Islet precursor cell (in vitro differentiated cells): Measurements from ENCODE around the gene CDR2.
"Not testable (repeated sequence)": the region's sequence is repeated elsewhere in the genome, so short reads cannot be mapped to it uniquely, and the experiment has no call there.

Source experiments
- DNase-seq: peaks from one replicate; pipeline ENCODE4 v3.0.0-alpha.2; 2018

Gene CDR2

GRCh38 chr16:22351017-22351416, 23.4 kb downstream of the CDR2 start:
- DNase-seq = not testable (repeated sequence)

- no peak for DNase-seq
Measured at GRCh38 chr16:22348291-22348690, 26.1 kb downstream of the CDR2 start.

- DNase-seq = no peak
Measured at GRCh38 chr16:22347100-22347820, 27.2 kb downstream of the CDR2 start.

DNA sequence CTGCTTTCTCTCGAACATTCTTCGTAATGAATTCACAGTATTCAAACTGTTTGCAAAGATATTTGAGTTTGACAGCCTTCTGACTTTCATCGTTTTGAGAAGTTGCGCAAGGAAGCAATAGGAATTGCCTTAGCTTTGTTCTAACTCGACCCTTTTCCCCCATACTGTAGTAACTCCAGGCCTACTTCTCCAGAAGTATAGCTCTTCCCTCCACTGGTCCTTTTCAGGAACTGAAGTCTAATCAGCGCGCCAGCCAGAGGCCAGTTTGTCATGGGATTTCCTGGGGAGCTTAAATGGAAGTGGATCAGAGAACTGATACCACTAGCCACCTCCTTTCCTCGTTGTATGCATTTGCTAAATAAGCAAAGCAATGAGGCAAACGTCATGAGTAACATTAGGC, 27.9 kb downstream of the CDR2 start:
- DNase-seq = no peak

GRCh38 chr16:22342082-22342481, 32.3 kb downstream of the CDR2 start:
- no peak for DNase-seq

- DNase-seq = no peak
Measured at GRCh38 chr16:22340945-22341344, 33.5 kb downstream of the CDR2 start.

DNA sequence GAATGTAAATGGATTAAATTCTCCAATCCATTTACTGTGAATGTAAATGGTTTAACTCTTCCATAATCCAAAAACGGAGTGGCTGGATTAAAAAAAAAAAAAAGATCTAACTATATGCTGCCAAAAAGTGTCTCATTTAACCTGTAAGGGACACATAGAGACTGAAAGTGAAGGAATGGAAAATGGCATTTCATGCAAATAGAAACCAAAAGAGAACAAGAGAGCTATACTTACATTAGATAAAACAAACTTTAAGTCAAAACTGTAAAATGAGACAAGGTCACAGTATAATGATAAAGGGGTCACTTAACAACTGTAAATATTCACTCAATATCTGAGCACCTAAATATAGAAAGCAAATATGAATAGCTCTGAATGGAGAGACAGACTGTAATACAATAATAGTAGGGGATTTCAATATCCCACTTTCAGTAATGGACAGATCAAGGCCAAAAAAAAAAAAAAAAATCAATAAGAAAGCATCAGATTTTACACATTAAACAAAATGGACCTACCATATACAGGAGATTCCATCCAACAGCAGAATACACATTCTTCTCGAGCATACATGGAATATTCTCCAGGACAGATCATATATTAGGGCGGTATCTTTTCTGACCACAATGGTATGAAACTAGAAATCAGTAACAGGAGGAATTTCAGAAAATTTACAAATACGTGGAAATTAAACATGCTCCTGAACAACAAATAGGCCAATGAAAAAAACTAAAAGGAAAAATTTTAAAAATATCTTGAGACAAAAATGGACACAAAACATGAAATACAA, 36.4 kb downstream of the CDR2 start:
- no peak for DNase-seq

GRCh38 chr16:22337045-22337444, 37.4 kb downstream of the CDR2 start:
- DNase-seq = no peak

- no peak for DNase-seq
Measured at GRCh38 chr16:22336581-22336980, 37.8 kb downstream of the CDR2 start.

GRCh38 chr16:22335668-22336246, 38.7 kb downstream of the CDR2 start:
- no peak for DNase-seq

DNA sequence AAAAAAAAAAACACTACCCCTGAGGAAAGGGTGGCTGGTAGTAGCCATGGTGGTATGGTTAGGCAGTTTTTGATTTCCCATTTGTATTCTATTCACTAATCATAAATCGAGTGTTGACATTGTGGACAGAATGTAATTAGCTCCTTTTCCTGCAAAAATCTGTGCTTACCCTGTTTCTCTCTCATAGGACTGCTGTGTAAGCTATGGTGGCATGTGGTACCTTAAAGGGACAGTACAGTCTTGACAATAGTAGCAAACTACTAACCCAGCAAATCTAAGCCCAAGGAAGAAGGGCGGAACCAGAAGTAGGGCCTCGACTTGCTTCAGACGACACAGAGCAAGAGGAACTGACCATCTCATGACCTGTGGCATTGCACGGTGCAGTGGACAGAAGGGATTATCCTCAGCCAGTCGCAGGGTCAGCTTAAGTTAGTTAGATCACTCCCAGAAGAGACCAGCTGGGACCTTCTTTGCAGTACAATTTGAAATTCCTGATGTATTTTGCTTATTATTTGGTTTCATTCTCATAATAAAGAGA, 40.9 kb downstream of the CDR2 start:
- no peak for DNase-seq

- no peak for DNase-seq
Measured at GRCh38 chr16:22330326-22330725, 44.1 kb downstream of the CDR2 start.

- DNase-seq = no peak
Measured at GRCh38 chr16:22329199-22329695, 45.2 kb downstream of the CDR2 start.

GRCh38 chr16:22328081-22328725, 46.2 kb downstream of the CDR2 start:
- DNase-seq = no peak

- no peak for DNase-seq
Measured at GRCh38 chr16:22327446-22327775, 47.0 kb downstream of the CDR2 start.

DNA sequence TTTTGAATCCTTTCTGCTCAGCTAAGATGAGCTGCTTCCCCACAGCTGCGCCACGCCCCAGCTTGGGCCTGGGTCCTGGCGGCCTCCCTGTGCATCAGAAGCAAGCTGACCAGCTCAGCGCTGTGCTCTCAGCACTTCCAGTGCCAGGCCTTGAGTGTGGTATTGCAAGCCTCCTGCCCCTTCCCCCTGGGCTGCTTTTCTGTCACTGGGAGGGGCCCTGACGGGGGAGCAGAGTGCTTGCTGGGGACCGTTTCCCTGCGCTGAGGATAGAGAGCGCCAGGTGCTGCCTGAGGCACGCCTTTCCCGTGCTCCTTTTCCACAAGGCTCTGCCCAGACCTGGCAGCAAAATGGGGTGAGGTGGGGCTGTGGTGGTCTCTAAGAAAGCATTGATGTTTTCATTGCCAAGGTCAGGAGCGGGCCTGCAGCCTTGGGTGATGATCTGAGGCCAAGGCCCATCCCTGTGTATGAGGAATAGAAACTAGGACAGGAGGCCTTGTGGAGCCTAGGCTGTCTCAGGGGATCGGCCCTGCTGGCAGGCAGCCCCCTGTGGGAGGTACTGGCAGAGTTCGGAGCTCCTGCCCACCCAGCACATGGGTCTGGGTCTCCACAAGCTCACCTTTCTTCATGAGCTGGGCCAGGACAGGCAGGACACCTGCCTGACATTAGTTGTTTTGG, 47.5 kb downstream of the CDR2 start:
- DNase-seq = no peak

DNA sequence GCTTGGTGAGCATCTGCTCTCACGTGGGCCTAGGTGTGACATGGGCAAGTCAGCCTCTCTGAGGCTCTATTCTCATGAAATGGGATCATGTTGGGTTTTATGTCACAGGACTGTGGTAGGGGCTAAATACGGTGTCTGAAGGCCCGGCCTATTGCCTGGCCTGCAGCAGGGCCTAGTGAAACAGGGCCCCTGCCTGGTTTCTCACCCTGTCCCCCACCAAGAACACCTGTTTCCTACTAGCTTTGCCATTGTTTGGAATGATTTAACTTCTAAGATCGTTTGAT, 48.1 kb downstream of the CDR2 start:
- no peak for DNase-seq

DNA sequence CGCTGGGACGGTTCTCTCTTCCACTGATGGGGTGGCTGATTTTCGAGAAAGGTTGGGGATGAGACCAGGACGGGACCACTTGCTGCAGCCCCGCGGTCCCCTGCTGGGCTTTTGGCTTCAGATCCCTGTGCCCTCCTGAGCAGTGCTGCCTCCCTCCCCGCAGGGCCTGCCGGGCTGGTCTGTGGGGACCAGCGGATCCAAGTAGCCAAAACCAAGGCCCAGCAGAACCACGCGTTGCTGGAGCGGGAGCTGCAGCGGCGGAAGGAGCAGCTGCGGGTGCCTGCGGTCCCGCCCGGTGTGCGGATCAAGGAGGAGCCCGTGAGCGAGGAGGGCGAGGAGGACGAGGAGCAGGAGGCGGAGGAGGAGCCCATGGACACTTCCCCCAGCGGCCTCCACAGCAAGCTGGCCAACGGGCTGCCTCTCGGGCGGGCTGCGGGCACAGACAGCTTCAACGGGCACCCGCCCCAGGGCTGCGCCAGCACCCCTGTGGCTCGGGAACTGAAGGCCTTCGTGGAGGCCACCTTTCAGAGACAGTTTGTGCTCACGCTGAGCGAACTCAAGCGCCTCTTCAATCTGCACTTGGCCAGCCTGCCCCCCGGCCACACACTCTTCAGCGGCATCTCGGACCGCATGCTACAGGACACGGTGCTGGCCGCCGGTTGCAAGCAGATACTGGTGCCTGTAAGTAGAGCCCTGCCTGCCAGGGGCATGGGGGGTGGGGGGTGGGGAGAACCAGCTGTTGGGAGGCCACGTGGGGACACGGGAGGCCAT, 48.6 kb downstream of the CDR2 start:
- DNase-seq = peak; percentile 43

DNA sequence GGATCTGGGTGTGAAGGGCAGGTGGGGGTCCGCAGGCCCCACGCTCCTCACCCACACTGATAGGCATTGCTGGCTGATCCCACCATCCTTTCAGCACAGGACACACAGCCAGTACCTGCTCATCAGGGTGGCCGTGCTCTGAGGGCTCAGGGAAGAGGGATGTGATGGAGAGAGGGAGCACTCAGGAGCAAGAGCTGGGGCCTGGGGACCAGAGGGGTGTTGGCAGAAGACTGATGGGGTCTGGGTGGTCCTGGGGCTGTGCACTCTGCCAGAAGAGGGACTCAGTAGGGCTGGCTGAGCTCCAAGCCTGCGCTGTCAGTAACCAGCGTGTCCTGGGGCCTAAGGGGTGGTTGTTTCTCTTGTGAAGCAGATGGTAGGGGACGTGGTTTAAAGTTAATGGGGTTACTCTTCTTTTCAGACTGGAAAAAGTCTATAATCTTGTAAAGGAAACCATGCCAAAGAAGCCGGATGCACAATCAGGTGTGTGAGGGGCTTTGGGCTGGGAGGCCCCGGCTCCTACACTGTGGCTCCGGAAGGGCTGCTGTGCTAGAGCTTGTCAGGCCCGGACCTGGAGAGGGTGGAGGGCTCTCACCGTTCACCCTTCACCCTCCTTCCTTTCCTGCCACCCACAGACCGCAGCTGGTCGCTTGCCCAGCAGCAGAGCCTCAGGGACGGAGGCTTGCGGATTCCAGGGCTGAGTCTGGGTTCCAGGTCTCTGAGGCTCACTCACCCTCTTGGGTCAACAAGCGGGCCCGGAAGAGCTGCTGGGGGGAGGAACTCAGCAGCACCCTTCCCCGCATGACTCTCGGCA, 49.4 kb downstream of the CDR2 start:
- peak; percentile 48 for DNase-seq

DNA sequence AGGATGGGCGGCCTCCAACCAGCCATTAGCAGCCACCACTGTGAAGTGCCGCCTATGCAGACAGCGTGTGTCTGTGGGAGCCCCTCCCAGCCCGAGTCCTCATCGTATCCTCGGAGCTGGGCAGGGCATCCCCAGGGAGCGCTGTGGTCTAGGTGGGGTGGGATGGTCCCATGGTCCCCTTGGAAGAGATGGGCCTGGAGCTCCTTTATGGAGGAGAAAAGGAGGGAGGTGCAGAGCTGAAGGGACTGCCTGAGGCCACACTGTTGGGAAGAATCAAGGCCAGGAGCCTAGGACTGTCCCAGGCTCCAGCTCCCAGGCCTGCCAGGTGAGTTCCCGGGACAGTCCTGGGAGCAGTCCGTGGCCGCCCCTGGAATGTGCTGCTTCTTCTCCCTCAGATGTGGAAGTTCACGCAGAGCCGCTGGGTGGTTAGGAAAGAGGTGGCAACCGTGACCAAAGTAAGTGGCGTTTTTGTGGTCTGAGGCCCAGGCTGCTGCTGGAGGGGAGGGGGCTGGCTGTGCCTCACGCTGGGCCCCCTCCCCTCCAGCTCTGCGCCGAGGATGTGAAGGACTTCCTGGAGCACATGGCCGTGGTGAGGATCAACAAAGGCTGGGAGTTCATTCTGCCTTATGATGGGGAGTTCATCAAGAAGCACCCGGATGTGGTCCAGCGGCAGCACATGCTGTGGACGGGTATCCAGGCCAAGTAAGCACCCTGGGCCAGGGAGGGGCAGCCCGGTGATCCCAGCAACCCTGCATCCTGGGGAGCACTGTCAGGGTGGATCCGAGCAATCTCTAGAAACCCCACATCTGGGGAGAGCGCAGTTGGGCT, 50.2 kb downstream of the CDR2 start:
- DNase-seq = no peak
